Measurements from ENCODE around the gene SLC22A1. TPM values are rescaled to one million over a fixed set of nuclear protein-coding genes. Genes with fewer than 3 reads are reported as not detected.

Gene SLC22A1
- total RNA-seq, 1 experiment from 2014 or later, result 0.86 TPM

- no peak overlapping the region for H3K27ac ChIP-seq (ENCODE audit: low read depth, low read length)
- H2AFZ ChIP-seq (ENCODE audit: low read depth, low read length, poor library complexity, severe bottlenecking), result no peak overlapping the region
- no peak overlapping the region for H3K9ac ChIP-seq (ENCODE audit: low read length)
- H3K27me3 ChIP-seq (ENCODE audit: insufficient read depth, low read length), result no peaks in the 10 kb centered on the region
- TF ChIP-seq SIN3A (IDR thresholded peaks at IDR 0.05; ENCODE audit: low read depth) (no peak), YY1 (IDR thresholded peaks at IDR 0.05; ENCODE audit: extremely low read depth, insufficient replicate concordance, low read depth, low read length) (no peak), EGR1 (IDR thresholded peaks at IDR 0.05; ENCODE audit: low read depth) (no peak), TCF7L2 (IDR thresholded peaks at IDR 0.05; ENCODE audit: borderline replicate concordance, extremely low read depth, insufficient read depth, insufficient read length) (no peak), EZH2 (IDR thresholded peaks at IDR 0.05) (no peak)
- no peaks in the 10 kb centered on the region for H3K9me3 ChIP-seq (ENCODE audit: control insufficient read depth in 1 of 2, insufficient read depth in 1 of 2, low read depth in 1 of 2, low read length in 2 of 2)
- intact Hi-C loops (cut with micrococcal nuclease), result no loop called here
- H3K9me2 ChIP-seq (ENCODE audit: insufficient read depth), result no peaks in the 10 kb centered on the region
- ChIA-PET RAD21 (ENCODE audit: low non-redundant PET in 1 of 2, low total read pairs in 2 of 2, uncharacterized antibody in 2 of 2, unreplicated experiment in 2 of 2) (no interaction called here), POLR2A (no interaction called here), CTCF (no interaction called here)
- H3K4me2 ChIP-seq (ENCODE audit: low read length), result no peak overlapping the region
- H3K4me1 ChIP-seq (ENCODE audit: control insufficient read depth in 1 of 2, insufficient read depth in 2 of 2, low read length in 2 of 2), result no peaks in the 10 kb centered on the region
- H3K79me2 ChIP-seq (ENCODE audit: insufficient read depth, low read length), result no peaks in the 10 kb centered on the region
- peaks cover 0 to 9% of the 10 kb centered on the region in 2 experiments; a peak in 2 of 4 replicates for H3K36me3 ChIP-seq (ENCODE audit: control insufficient read depth in 1 of 2, insufficient read depth in 2 of 2, low read length in 2 of 2)
- DNase-seq (ENCODE audit: low read depth, low spot score), result no peak
- no peaks in the 10 kb centered on the region for H4K20me1 ChIP-seq (ENCODE audit: insufficient read depth)
- BruUV-seq (replicated peaks), result no TSS peak
- no peak overlapping the region for H3K4me3 ChIP-seq (replicated peaks in 1 of 2; ENCODE audit: low read depth in 1 of 2, low read length in 2 of 2)
- no peak for ATAC-seq
Observed at GRCh38 chr6:160082627-160083026, 39.0 kb upstream of the SLC22A1 start.

GRCh38 chr6:160084198-160084776 is 37.3 kb upstream of the SLC22A1 start:
- H2AFZ ChIP-seq (ENCODE audit: low read depth, low read length, poor library complexity, severe bottlenecking), result no peak overlapping the region
- no peak overlapping the region for H3K9ac ChIP-seq (ENCODE audit: low read length)
- DNase-seq (ENCODE audit: low read depth, low spot score), result no peak
- ChIA-PET RAD21 (ENCODE audit: low non-redundant PET in 1 of 2, low total read pairs in 2 of 2, uncharacterized antibody in 2 of 2, unreplicated experiment in 2 of 2) (no interaction called here), CTCF (no interaction called here), POLR2A (no interaction called here)
- H3K36me3 ChIP-seq (ENCODE audit: control insufficient read depth in 1 of 2, insufficient read depth in 2 of 2, low read length in 2 of 2), result peaks cover 0 to 12% of the 10 kb centered on the region in 2 experiments; a peak in 2 of 4 replicates
- H3K9me2 ChIP-seq (ENCODE audit: insufficient read depth), result no peaks in the 10 kb centered on the region
- no peaks in the 10 kb centered on the region for H4K20me1 ChIP-seq (ENCODE audit: insufficient read depth)
- H3K4me3 ChIP-seq (replicated peaks in 1 of 2; ENCODE audit: low read depth in 1 of 2, low read length in 2 of 2), result no peak overlapping the region
- H3K79me2 ChIP-seq (ENCODE audit: insufficient read depth, low read length), result no peaks in the 10 kb centered on the region
- no peaks in the 10 kb centered on the region for H3K27me3 ChIP-seq (ENCODE audit: insufficient read depth, low read length)
- H3K4me1 ChIP-seq (ENCODE audit: control insufficient read depth in 1 of 2, insufficient read depth in 2 of 2, low read length in 2 of 2), result no peaks in the 10 kb centered on the region
- intact Hi-C loops (cut with micrococcal nuclease), result no loop called here
- no peaks in the 10 kb centered on the region for H3K9me3 ChIP-seq (ENCODE audit: control insufficient read depth in 1 of 2, insufficient read depth in 1 of 2, low read depth in 1 of 2, low read length in 2 of 2)
- no TSS peak for BruUV-seq (replicated peaks)
- ATAC-seq, result no peak
- no peak overlapping the region for H3K4me2 ChIP-seq (ENCODE audit: low read length)
- no peak overlapping the region for H3K27ac ChIP-seq (ENCODE audit: low read depth, low read length)
- TF ChIP-seq EGR1 (IDR thresholded peaks at IDR 0.05; ENCODE audit: low read depth) (no peak), CBX3 (IDR thresholded peaks at IDR 0.05; ENCODE audit: low read depth) (no peak), CTCF (IDR thresholded peaks at IDR 0.05 in 2 of 3, conservative IDR thresholded peaks at IDR 0.05 in 1 of 3; ENCODE audit: borderline replicate concordance in 1 of 3, insufficient read depth in 1 of 3, low read depth in 2 of 3, low read length in 2 of 3) (no peak), YY1 (IDR thresholded peaks at IDR 0.05; ENCODE audit: extremely low read depth, insufficient replicate concordance, low read depth, low read length) (no peak), SP1 (IDR thresholded peaks at IDR 0.05; ENCODE audit: low read depth) (no peak), EZH2 (IDR thresholded peaks at IDR 0.05) (no peak), POLR2AphosphoS5 (IDR thresholded peaks at IDR 0.05; ENCODE audit: low read depth, low read length) (no peak), FOSL1 (IDR thresholded peaks at IDR 0.05; ENCODE audit: low read depth) (no peak), TCF7L2 (IDR thresholded peaks at IDR 0.05; ENCODE audit: borderline replicate concordance, extremely low read depth, insufficient read depth, insufficient read length) (no peak), SRF (IDR thresholded peaks at IDR 0.05; ENCODE audit: low read depth) (no peak), POLR2A (IDR thresholded peaks at IDR 0.05; ENCODE audit: borderline replicate concordance, extremely low read depth, insufficient read depth, insufficient read length) (no peak), ZNF274 (IDR thresholded peaks at IDR 0.05; ENCODE audit: low read depth, low read length) (no peak), EZH2phosphoT487 (IDR thresholded peaks at IDR 0.05; ENCODE audit: borderline replicate concordance) (no peak), MAX (IDR thresholded peaks at IDR 0.05) (no peak), ATF3 (IDR thresholded peaks at IDR 0.05) (no peak), CEBPB (IDR thresholded peaks at IDR 0.05; ENCODE audit: low read depth) (no peak)
